Stimulated activated CD8-positive, alpha-beta memory T cell treated with anti-CD3 and anti-CD28 coated beads, Interleukin-15, amount 100 ng/mL, for 48 hours (primary cell): ENCODE results near the gene RYR3.

Experiments
- DNase-seq, 2 donors: peaks; one replicate each; pipeline ENCODE4 v3.0.0-alpha.2; 2020; ENCODE audit warnings: low read depth in 2 of 2

RYR3 gene

GRCh38 chr15:33320017-33320416 lies 9.2 kb downstream of the RYR3 start:
- no peak for DNase-seq

GRCh38 chr15:33322091-33322490 lies 11.3 kb downstream of the RYR3 start:
- no peak for DNase-seq

- no peak for DNase-seq
Observed at GRCh38 chr15:33324609-33325008, 13.8 kb downstream of the RYR3 start.

- DNase-seq: no peak
Observed at GRCh38 chr15:33326908-33327307, 16.1 kb downstream of the RYR3 start.

GRCh38 chr15:33328106-33328505 lies 17.3 kb downstream of the RYR3 start:
- no peak for DNase-seq

GRCh38 chr15:33329457-33329856 lies 18.7 kb downstream of the RYR3 start:
- no peak for DNase-seq

GRCh38 chr15:33330931-33331330 lies 20.2 kb downstream of the RYR3 start:
- DNase-seq: no peak

GRCh38 chr15:33341953-33342352 lies 31.2 kb downstream of the RYR3 start:
- no peak for DNase-seq

- no peak for DNase-seq
Observed at GRCh38 chr15:33343275-33343674, 32.5 kb downstream of the RYR3 start.

- no peak for DNase-seq
Observed at GRCh38 chr15:33344111-33344510, 33.3 kb downstream of the RYR3 start.

GRCh38 chr15:33344530-33344929 lies 33.8 kb downstream of the RYR3 start:
- DNase-seq: no peak

GRCh38 chr15:33354411-33354810 lies 43.6 kb downstream of the RYR3 start:
- DNase-seq: no peak

- DNase-seq: no peak
Observed at GRCh38 chr15:33357845-33358244, 47.1 kb downstream of the RYR3 start.

- no peak for DNase-seq
Observed at GRCh38 chr15:33358306-33358705, 47.5 kb downstream of the RYR3 start.

GRCh38 chr15:33360886-33361285 lies 50.1 kb downstream of the RYR3 start:
- no peak for DNase-seq

GRCh38 chr15:33369941-33370622 lies 59.3 kb downstream of the RYR3 start:
- no peak for DNase-seq

- DNase-seq: no peak
Observed at GRCh38 chr15:33370623-33371020, 59.9 kb downstream of the RYR3 start.

- DNase-seq: no peak
Observed at GRCh38 chr15:33371159-33371558, 60.4 kb downstream of the RYR3 start.

- no peak for DNase-seq
Observed at GRCh38 chr15:33374226-33374914, 63.6 kb downstream of the RYR3 start.

GRCh38 chr15:33375236-33375635 lies 64.5 kb downstream of the RYR3 start:
- DNase-seq: no peak

GRCh38 chr15:33377204-33377603 lies 66.4 kb downstream of the RYR3 start:
- DNase-seq: no peak

- no peak for DNase-seq
Observed at GRCh38 chr15:33378866-33379480, 68.2 kb downstream of the RYR3 start.

GRCh38 chr15:33380406-33380805 lies 69.6 kb downstream of the RYR3 start:
- DNase-seq: no peak
